22Rv1 (cell line): ENCODE data around the gene FCRL6.

Source experiments
- CTCF ChIP-seq: fragments of 450-650 bp; IDR thresholded peaks from 2 replicates; pipeline ENCODE4 v1.5.1; 2017; ENCODE audit warnings: mild to moderate bottlenecking
- ZFX ChIP-seq: fragments of 450-650 bp; IDR thresholded peaks from 2 replicates; pipeline ENCODE4 v1.6.1; 2017; ENCODE audit warnings: antibody characterized with exemption, borderline replicate concordance

- TF ChIP-seq CTCF (no peak), ZFX (no peak)
Measured at GRCh38 chr1:159778266-159778665, 23.9 kb upstream of the FCRL6 start.
